HG02763 (cell line): ENCODE results near the gene ZBTB12.
"Not testable (repeated sequence)": the region's sequence is repeated elsewhere in the genome, so short reads cannot be mapped to it uniquely, and the experiment has no call there.

Experiments used
- ATAC-seq: cut with Tn5 transposase; IDR thresholded peaks from one replicate; pipeline ENCODE4 v1.9.1; 2021; ENCODE audit warnings: mild to moderate bottlenecking, moderate library complexity; ENCODE audit not compliant: unreplicated experiment

ZBTB12 gene

GRCh38 chr6:31851980-31852718, 49.7 kb downstream of the ZBTB12 start:
- not testable (repeated sequence) for ATAC-seq

- no peak for ATAC-seq
Measured at GRCh38 chr6:31851485-31851832, 50.4 kb downstream of the ZBTB12 start.

- no peak for ATAC-seq
Measured at GRCh38 chr6:31850765-31851484, 51.0 kb downstream of the ZBTB12 start.
